ENCODE results near the gene URM1.

The URM1 gene

DNA sequence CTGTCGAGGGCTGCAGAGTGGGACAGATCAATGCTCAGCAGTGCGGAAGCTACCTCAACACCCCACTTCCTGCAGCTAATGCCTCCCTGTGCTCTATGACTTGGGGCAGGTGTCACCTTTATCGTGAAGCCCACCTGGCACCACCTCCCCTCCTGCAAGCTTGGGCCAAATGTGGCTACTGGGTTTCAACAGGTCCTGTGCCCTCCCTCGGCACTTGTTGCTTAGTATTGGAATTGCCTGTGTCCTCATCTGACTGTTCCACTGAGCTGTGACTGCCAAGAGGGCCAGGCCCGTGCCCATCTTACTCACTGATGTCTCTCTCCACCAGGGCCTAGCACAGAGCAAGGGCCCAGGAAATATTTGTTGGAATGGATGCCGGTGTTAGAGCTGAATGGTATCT lies 21.4 kb upstream of the URM1 start:
- no peak for DNase-seq

DNA sequence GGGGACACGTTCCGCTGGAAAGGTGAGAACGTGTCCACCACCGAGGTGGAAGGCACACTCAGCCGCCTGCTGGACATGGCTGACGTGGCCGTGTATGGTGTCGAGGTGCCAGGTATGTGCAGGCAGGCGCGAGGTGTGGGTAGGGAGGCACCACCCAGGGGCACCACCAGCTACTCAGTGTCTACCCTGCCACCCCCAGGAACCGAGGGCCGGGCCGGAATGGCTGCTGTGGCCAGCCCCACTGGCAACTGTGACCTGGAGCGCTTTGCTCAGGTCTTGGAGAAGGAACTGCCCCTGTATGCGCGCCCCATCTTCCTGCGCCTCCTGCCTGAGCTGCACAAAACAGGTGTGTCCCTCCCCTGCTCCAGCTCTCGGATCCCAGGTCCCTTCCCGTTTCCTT lies 15.7 kb upstream of the URM1 start:
- DNase-seq, result no peak

DNA sequence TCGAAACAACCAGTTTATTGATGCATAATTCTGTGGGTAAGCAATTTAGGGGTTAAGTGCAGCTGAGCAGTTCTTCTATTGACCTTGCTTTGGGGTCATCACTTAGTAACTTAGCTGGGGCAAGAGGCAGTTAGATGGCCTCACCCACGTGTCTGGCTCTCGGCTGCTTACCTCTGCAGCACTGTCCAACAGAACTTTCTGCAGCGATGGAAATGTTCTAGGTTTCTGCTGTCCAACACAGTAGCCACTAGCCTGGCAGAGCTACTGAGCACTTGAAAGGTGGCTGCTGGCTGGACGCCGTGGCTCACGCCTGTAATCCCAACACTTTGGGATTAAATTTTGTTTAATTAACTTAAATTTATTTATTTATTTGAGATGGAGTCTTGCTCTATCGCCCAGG lies 13.1 kb upstream of the URM1 start:
- DNase-seq, result no peak

DNA sequence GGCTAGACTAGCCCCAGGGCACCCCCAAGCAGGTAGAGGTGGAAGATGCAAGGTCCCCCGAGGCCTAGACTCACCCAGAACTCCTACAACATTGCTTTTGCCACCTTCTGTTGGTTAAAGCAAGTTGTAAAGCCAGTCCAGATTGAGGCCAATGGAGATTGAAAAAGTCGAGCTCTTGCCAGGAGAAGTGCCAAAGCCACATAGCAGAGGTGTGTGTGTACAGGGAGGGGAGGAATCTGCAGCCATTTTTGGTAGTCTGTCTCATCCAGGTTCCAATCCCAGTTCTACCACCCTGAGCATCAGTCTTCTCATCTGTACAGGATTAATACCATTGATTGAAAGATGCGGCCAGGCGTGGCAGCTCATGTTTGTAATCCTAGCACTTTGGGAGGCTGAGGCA lies 12.3 kb upstream of the URM1 start:
- DNase-seq, result no peak

DNA sequence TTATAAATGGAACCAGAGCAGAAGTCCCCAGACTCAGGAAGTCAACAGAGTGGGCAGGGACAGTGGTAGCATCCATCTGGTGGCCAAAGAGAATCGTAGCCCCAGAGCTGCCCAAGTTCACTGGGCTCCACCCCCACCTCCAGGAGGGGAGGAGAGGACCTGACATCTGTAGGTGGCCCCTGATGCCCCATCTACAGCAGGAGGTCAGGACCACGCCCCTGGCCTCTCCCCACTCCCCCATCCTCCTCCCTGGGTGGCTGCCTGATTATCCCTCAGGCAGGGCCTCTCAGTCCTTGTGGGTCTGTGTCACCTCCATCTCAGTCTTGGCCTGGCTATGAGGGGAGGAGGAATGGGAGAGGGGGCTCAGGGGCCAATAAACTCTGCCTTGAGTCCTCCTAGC lies 10.3 kb upstream of the URM1 start:
- no peak for DNase-seq

DNA sequence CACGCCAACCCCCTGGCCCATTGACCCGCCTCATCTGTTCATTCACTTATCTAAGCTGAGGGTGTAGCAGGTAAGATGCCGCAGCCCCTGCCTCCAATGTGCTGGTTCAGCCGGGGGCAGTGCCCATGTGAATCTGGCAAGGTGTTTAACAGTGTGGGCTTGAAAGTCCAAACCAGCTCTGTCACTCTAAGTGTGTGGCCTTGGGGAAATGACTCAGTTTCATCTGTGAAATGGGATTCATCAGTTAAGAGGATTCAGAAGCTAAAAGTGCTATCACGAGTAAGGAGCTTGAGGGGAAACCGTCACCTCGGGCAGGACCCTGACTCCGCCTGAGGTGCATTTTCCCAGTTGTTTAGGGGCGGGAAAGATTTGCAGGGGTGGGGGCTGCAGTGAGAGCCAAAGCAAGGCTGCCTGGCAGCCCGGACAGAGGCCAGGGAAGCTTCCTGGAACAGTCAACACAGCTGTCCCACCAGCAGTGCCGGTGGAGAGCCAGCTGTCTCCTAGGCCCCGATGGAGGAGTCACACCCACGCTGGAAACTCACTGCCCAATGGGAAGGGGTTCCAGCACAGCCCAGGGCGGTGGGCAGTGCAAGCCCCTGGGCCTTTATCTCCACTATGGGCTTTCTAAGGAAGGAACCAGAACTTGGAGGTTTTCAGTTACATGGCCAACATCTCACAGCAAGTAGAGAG lies 9.7 kb upstream of the URM1 start:
- no peak for DNase-seq

DNA sequence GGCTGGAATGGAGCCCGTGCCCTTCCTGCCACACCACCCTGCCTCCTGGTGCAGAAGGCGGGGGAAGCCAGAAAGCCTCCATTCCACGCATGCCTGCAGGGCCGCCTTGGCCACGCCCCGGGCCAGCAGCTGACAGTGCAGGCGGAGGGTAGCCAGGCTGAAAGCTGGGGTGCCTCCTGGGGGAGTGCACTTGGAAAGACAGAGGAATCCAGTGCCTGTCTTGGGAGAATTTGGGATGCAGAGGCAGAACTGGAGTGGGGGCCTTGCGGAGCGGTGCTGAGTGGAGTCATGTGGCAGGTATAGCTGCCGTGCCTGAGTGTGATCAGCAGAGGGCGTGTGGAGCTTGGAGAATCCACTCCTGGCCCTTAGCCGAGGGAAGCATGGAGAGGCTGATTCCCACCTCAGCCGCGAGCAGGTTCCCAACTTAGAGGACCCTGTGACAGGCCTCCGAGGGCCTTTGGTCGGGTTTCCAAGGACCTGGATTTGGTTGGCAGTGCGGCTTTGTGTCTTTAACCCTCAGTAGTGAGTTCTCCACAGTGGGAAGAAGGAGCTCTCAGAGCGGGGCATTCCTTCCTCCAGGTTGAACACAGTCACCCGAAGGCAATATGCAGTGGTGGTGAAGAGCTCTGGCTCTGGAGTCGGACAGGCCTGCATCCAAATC lies 9.1 kb upstream of the URM1 start:
- DNase-seq, result peak; percentile 64

DNA sequence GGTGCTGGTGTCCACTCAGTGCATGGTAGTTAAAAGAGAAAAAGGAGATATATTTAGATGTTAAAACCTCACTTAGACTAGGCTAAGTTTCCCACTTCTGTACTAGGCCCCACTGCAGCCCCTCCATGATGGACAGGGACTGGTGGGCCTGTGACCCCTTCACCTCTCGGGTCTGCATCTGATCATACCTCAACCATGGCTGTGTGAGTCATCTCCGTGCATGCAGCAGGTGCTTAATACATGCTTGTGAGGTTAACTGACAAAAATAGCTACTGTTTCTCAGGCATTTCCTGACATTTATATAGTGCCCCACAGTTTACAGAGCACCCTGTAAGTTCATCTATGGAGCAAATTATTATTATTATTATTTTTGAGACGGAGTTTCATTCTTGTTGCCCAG lies 8.4 kb upstream of the URM1 start:
- no peak for DNase-seq

DNA sequence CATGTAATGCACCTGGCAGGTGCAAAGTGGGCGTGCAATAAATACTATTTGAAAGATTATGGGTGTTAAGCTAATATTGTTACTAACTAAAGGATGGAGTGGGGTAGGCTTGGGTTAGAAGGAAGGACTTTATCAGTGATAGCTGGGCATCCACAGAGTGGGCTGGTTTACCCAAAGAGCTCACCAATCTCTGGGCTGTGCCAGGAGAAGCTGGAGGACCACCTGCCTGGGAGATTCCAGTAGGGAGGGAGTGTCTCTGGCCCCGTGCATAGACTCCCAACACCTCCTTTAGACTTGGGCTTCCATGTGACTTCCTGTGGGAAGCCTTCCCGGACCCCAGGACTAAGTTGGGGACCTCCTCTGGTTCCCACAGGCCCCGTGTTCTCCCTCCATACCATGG lies 5.6 kb upstream of the URM1 start:
- no peak for DNase-seq

DNA sequence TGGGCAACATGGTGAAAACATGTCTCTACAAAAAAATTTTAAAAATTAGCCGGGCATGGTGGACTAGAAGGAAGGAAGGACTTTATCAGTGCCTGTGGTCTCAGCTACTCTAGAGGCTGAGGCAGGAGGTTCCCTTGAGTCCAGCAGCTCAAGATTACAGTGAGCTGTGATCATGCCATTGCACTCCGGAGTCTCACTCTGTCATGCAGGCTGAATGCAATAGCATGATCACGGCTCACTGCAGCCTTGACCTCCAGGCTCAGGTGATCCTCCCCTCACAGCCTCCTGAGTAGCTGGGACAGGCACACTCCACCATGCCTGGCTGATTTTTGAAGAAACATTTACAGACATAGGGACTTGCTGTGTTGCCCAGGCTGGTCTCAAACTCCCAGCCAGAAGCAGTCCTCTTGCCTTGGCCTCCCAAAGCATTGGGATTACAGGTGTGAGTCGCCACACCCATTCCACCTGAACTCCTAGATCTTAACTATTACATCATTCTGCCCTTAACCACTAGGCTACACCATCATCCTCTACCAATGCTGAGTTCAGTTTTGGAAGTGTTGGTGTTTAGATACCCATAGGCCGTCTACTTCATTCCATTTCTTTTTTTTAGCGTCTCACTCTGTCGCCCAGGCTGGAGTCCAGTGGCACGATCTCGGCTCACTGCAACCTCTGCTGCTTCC lies 2.0 kb upstream of the URM1 start:
- no peak for DNase-seq

DNA sequence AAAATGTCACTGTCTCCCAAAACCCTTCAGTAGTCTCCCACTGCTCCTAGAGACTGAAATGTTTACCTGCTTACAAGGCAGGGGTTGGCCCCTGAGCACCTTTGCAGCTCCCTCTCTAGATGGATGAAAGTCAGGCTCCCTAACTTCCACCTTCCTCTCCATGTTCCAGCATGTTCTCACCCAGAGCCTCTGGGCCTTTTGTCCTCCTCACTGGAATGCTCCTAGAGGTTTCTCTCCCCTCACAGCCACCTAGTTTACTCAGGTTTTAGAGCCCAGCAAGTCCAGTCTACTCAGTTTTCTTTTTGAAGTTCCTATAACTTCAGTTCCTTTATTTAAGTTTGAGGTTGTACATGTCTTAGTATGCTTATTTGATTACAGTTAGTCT lies 815 bp upstream of the URM1 start:
- no peak for DNase-seq

DNA sequence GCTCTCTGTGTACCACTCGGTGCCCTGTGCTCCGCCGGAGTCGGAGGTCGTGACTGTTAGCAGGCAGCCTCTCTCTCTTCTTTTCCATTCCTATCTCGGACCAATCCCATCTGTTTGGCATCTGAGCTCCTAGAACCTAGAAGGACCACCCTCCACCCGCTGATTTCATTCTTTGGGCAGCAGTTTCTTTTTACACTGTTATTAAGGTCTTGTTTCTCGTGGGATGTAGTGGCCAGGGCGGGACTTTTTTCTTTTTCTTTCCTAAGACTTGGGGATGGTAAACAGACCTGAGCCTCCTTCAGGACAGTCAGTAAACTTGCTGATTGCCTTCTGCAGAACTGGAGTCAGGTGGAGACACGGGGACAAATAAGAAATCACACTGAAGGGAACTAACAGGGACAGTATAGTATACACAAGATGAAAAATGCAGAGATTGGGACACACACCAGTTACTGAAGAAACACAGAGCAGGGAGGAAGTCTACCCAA lies 500 bp downstream of the URM1 start:
- no peak for DNase-seq

DNA sequence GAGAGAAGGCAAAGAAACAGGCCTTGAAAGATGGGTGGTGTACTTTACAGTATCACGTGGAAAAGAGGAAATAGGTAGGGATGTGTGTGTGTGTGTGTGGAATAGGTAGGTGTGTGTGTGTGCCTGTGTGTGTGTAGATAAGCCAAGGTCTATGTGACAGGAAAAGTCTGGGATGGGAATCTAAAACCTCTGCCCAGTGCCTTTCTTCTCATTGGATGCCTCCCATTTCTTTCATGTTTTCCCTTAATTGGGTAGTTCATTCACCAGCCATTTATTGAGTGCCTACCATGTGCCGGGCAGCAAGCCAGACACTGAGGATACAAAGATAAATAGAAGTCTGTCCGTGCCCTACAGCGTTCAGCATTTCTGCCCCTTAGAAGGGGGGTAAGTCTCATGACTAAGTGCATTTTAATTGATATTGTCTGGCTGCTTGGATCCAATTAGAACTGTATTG lies 1.0 kb downstream of the URM1 start:
- DNase-seq, result no peak

DNA sequence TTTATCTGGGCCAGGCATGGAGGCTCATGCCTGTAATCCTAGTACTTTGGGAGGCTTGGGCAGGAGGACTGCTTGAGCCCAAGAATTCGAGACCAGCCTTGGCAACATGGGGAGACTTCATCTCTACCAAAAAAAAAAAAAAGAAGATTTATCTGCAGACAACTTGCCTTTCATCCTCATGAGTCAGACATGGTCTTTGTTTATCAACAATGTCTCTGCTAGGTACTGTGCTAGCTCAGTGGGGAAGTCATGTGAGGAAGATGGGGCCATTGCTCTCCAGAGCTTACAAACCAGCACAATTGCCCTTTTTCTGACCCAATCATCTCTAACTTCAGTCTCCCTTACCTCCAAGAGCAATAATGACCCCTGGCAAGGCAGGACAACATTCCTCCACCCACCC lies 1.6 kb downstream of the URM1 start:
- DNase-seq, result no peak

DNA sequence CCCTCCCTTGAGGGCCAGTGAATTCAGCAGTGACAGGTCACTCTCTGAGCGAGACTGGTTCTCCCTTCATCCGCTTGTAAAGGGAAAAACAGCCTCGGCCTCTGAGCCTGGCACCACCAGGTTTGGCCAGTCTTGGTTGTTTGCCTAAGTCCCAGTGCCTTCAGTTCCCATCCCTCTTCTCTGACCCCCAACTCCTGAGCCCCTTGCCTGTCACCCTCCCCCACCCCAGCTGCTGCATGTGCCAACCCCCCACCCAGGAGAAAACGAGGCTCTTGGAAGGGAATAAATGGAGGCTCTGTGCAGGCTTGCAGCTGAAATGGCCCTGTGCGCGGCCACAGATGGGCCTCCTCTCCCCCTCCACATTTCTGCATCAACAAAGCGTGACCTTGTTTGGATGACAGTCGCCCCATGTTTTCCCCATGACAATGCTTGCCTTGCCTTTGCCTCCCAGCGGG lies 3.1 kb downstream of the URM1 start:
- no peak for DNase-seq

DNA sequence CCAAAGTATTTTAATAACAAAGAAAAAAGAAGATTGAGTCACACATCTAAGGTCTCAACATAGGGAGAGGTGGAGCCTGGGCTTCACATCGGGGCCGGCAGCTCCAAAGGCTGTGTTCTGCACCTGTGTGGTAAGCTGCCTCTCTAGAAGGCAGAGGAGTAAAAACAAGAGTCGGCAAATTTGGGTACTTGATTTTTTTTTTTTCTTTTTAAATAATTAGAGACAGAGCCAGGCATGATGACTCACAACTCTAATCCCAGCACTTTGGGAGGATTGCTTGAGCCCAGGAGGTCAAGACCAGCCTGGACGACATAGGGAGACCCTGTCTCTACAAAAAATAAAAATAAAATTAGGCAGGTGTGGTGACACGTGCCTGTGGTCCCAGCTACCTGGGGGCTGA lies 4.7 kb downstream of the URM1 start:
- DNase-seq, result no peak

DNA sequence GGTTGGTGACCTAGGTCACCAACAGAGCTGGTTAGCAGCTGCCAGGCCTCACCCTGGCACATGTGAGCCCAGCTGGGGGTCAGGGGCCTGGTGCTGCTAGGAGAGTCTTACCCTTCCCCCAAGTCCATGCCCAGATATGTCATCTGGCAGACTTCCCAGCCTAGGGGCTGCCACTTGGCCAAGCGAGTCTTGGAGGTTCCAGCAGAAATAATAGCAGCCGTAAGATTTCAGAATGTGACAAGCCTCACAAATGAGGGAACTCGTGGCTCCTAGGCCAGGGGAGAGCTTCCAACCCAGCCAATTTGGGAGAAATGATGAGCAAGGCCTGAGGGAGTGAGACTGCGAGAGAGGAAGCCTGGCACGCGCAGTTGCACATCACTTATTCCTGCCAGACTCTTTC lies 11.1 kb downstream of the URM1 start:
- no peak for DNase-seq

DNA sequence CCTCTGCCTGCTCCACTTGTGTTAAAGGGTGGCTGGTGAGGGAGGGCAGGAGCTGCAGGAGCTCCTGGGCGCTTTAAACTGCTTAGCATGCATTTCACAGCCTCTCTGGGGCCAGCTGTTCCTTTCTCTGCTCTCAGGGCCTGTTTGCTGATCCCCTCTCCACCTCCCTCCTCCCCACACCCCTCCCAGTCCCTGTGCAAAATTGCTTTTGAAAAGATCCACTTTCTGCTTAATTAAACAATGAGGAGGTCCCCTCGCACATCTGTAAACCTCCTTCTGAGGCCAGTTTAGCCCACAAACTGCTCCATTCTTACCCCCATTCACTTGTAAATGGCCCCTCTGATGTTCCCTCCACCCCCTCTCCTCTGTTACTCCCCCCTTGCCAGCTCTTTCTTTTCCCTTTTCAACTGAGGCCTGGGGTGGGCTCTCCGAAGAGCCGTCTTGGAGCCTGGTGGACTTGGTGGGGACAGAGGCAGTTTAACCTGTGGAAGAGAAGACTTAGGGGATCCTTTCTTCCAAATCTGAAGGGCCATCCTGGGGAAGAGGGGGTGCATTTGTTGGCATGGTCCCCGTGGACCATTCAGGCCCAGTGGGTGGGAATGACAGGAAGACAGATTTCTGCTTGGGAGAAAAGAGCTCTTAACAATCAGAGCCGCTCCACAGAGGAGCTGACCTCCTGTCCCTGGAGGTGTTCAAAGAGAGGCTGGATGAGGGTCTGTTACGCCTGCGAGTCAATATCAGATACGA lies 12.0 kb downstream of the URM1 start:
- DNase-seq, result no peak

DNA sequence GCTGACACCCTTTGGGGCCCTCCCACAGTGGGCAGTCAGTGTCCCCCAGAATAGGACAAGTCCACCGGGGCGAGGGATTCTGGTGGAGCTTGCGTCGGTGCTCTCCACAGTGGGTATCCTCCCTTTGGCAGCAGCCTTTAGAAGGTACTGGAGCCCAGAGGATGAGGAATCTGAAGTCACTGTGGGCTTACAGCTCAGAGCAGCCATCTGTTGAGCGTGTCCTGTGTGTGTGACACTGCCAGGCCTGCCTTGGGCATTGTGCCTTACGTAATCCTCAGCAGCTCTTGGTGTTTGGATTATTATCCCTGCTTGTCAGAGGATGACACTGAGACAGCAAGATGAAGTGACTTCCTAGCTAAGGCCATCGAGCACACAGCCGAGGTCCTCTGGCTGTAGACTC lies 12.6 kb downstream of the URM1 start:
- DNase-seq, result no peak

DNA sequence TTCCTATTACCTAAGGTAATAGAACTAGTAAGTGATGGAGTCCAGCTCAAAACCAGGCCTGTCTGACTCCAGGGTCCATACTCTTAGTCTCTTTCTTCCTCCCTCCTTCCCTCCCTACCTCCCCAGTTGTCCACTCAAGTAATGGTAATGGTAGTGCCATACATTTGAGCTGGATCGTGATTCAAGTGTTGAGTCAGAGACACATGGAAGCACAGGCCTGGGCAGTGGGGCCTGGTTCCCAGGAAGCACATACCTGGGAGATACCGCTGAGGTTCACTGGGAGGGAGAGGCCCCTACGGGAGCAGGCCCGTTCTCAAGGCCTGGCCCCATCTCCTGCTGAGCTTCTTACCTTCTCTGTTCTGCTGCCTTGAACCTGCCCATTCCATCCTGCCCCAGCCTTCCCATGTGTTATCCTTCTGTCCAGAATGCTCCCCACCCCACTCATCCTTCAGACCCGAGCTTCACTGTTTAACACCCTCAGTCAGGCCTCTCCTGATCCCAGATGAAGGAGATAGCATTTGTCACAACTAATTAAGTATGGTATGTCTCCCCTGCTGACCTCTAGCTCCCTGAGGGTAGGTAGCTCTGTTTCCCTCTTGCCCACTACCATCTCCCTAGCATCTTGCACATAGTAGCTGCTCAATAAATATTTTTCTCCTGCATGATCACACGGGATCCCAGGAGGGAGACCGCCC lies 13.8 kb downstream of the URM1 start:
- no peak for DNase-seq

DNA sequence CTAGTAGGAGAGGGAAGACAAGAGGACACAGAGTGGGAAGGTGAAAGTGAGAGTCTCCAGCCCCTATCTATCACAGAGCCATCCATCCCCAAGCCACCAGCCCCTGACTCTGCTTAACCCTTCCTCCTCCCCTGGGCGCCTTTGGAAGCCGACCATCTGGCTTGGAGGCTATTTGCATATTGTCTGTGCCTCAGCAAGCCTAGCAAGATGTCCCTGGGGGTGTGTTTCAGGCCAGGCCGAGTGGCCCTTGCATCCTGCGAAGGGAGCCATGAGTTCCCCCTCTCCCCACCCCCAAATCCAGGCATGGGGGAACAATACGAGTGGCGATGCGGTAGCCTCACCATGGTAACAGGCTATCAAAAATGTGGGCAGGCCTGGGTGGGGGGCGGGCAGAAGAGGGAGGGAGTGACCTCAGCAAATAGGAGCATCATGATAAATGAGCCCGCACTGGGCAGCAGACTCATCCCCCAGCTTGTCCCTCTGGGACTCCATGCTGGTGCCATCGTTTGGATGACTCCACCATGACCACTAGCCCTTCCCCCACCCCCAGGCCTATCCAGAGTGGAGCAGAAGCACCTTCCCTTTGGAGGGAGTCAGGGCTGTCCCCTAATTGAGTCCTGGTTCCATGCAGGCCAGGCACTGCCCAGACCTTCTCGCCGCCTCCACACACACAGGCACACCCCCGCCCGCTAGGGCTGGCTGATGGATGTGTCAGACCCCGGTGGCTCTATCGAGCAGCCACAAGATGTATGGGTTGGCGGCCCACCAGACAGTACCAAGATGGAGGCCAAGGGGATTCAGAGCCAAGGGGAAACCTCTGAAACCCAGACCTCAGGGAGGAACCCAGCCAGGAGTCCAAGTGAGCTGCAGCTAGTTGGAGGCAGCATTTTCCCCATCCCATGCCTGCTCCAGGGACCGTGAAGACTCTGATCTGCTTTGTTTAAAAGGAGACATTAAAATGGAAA lies 14.6 kb downstream of the URM1 start:
- no peak for DNase-seq

DNA sequence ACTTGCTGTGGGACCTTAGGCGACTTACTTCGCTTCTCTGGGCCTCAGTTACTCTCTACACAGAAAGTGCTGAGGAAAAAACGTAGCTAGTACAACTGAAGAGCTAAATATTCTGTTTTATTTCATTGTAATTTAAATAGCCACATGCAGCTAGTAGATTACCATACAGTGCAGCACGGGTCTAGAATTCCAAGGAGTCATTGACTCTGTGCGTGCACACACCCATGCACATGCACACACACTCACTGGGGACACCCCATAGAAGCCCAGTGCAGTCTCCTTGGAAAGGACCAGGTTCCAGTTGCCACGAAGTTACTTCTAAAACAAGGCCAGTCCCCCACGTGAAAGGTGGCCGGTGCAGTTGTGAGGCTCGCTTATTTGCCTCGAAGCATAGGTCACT lies 17.0 kb downstream of the URM1 start:
- no peak for DNase-seq
